Immature natural killer cell (primary cell): ENCODE measurements around the gene ZNF770. TPM values are rescaled to one million over a fixed set of nuclear protein-coding genes. Genes with fewer than 3 reads are reported as not detected.

ENCODE experiments used
- DNase-seq, 3 donors: peaks; one replicate each; pipeline ENCODE4 v3.0.0; 2022; ENCODE audit warnings: mixed read lengths in 1 of 3
- H3K27ac Mint-ChIP-seq, 6 donors: one replicate each; pipeline ENCODE4 v1.8.0; 2020; ENCODE audit warnings: mixed read lengths in 6 of 6, mild to moderate bottlenecking in 5 of 6, inconsistent platforms in 4 of 6, moderate library complexity in 3 of 6
- H3K27me3 Mint-ChIP-seq, 3 donors: one replicate each; pipeline ENCODE4 v1.8.0; 2020 to 2021; ENCODE audit warnings: low read depth in 3 of 3, mild to moderate bottlenecking in 3 of 3, mixed read lengths in 3 of 3, moderate library complexity in 3 of 3, inconsistent platforms in 1 of 3
- H3K36me3 Mint-ChIP-seq, 3 donors: one replicate each; pipeline ENCODE4 v1.8.0; 2020; ENCODE audit warnings: mixed read lengths in 3 of 3, inconsistent platforms in 2 of 3, mild to moderate bottlenecking in 2 of 3
- H3K4me1 Mint-ChIP-seq, 2 donors: one replicate each; pipeline ENCODE4 v1.8.0; 2020; ENCODE audit warnings: inconsistent platforms in 2 of 2, mild to moderate bottlenecking in 2 of 2, mixed read lengths in 2 of 2, moderate library complexity in 1 of 2
- H3K4me3 Mint-ChIP-seq, 5 donors: one replicate each; pipeline ENCODE4 v1.8.0; 2020; ENCODE audit warnings: mild to moderate bottlenecking in 5 of 5, mixed read lengths in 5 of 5, inconsistent platforms in 3 of 5, moderate library complexity in 3 of 5
- H3K9me3 Mint-ChIP-seq, 6 donors: one replicate each; pipeline ENCODE4 v1.8.0; 2020; ENCODE audit warnings: mild to moderate bottlenecking in 6 of 6, mixed read lengths in 6 of 6, inconsistent platforms in 4 of 6, moderate library complexity in 3 of 6
- polyA plus RNA-seq, 3 donors: library from polyadenylated mRNA; unstranded; fragments of 300-500 nt; fragmentation: Illumina TruSeq; gene quantifications; one replicate each; pipeline ENCODE4 v1.2.3, GENCODE V29; 2021

The ZNF770 gene
- polyA plus RNA-seq: 10 to 100 TPM; 38.8 to 59.7 (median 40.6) TPM

GRCh38 chr15:34988027-34988902 lies at the start of gene ZNF770:
ZNF770 (minus strand) TSS chr15:34988287; CDS start chr15:34983434, 4,853 bp downstream.
- Mint-ChIP-seq H3K9me3 (no peaks in the 10 kb centered on the region), H3K4me3 (peak within 1 kb of the TSS; percentile 94 to 99 (median 97)), H3K36me3 (no peaks in the 10 kb centered on the region), H3K27me3 (peaks cover 8 to 21% (median 13%) of the 10 kb centered on the region in 3 donors), H3K4me1 (peaks cover 40 to 51% of the 10 kb centered on the region in 2 donors), H3K27ac (peak within 1 kb of the TSS; percentile 97 to 99 (median 98))
- DNase-seq: peak; percentile 82 to 86 (median 84)

DNA sequence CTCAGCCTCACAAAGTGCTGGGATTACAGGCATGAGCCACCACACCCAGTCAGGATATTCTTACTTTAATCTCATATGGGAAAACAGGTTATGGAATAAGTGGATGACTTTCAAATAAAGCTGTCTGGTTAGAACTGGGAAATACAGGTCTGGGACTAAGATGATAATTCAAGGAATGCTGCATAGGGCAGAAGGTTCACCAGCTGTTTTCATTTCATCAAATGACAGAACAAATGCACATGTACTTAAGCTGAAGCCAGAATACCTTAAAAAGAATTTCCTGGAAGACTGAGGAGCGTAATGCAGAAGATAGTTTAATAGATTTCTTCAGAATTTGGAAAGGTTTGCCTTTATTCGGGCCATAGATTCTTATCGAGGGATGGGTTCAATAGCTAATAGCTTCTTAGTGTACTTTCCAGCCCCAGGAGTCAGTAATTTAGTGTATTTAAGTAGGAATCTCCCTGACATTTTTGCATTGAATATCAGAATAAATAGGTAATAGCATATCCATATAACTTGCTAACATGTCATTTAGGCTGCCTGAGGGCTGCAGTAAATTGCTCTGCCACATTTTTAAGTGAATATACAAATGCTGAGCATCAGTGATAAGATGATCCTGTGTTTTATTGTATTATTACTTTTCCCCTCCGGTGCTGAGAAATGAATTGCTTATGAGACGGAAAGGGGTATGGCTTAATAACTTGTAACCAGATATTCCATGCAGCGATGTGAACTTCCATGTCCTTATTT lies 40.3 kb upstream of the ZNF770 start:
- Mint-ChIP-seq H3K4me1 (no peaks in the 10 kb centered on the region), H3K9me3 (no peaks in the 10 kb centered on the region), H3K27me3 (peaks cover 0 to 6% (median 2%) of the 10 kb centered on the region in 3 donors), H3K4me3 (no peak overlapping the region), H3K27ac (no peak overlapping the region), H3K36me3 (no peaks in the 10 kb centered on the region)
- DNase-seq: no peak

DNA sequence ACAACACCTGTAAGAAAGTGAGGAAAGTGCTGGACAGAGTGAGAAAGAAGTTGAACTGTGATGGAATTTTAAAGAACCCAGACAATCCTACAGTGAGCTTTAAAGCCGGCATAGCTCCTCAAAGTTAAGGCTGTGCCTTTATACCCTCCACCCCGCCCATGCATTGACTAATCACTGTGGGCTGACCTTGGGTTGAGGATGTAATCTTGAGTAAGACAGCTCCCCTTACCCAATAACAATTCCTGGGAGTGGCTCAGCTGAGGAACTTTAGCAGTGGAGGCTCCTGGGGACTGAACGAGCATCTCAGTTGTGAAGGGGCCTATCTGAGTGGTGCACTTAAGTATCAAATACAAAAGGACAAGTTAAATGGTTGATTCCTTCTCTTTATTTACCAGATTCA lies 35.7 kb upstream of the ZNF770 start:
- no peaks in the 10 kb centered on the region for H3K4me1 Mint-ChIP-seq
- H3K36me3 Mint-ChIP-seq: no peaks in the 10 kb centered on the region
- H3K27me3 Mint-ChIP-seq: peaks cover 2 to 6% (median 4%) of the 10 kb centered on the region in 3 donors

DNA sequence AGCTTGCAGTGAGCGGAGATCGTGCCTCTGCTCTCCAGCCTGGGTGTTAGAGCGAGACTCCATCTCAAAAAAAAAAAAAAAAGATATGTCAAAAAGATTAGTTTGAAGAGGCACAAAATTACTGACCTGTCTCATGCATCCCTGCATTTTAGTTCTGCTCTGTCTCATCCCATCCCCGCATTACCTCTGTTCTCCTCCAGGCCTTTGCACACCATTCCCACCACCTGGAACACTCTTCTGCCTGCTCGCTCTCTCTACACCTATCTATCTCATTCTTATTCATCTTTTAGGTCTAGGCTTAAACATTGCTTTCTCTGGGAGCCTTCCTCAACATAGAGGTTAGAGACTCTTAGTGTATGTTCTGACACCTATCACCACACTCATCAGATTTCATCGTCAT lies 32.9 kb upstream of the ZNF770 start:
- Mint-ChIP-seq H3K27me3 (peaks cover 2 to 6% (median 4%) of the 10 kb centered on the region in 3 donors), H3K4me1 (no peaks in the 10 kb centered on the region), H3K36me3 (no peaks in the 10 kb centered on the region)

More for the DNA sequence above, 35.7 kb upstream of the ZNF770 start:
- no peaks in the 10 kb centered on the region for H3K9me3 Mint-ChIP-seq
- no peak overlapping the region for H3K27ac Mint-ChIP-seq
- H3K4me3 Mint-ChIP-seq: no peak overlapping the region
- no peak for DNase-seq

GRCh38 chr15:35019404-35020327 lies 31.6 kb upstream of the ZNF770 start:
- DNase-seq: no peak
- H3K27me3 Mint-ChIP-seq: peaks cover 1 to 2% (median 2%) of the 10 kb centered on the region in 3 donors
- H3K9me3 Mint-ChIP-seq: peaks cover 0 to 1% (median 0%) of the 10 kb centered on the region in 6 donors
- no peaks in the 10 kb centered on the region for H3K36me3 Mint-ChIP-seq
- no peak overlapping the region for H3K4me3 Mint-ChIP-seq
- H3K27ac Mint-ChIP-seq: no peak overlapping the region
- H3K4me1 Mint-ChIP-seq: no peaks in the 10 kb centered on the region

More for the DNA sequence above, 32.9 kb upstream of the ZNF770 start:
- H3K9me3 Mint-ChIP-seq: peaks cover 0 to 1% (median 0%) of the 10 kb centered on the region in 6 donors
- no peak for DNase-seq
- H3K4me3 Mint-ChIP-seq: no peak overlapping the region
- H3K27ac Mint-ChIP-seq: no peak overlapping the region

DNA sequence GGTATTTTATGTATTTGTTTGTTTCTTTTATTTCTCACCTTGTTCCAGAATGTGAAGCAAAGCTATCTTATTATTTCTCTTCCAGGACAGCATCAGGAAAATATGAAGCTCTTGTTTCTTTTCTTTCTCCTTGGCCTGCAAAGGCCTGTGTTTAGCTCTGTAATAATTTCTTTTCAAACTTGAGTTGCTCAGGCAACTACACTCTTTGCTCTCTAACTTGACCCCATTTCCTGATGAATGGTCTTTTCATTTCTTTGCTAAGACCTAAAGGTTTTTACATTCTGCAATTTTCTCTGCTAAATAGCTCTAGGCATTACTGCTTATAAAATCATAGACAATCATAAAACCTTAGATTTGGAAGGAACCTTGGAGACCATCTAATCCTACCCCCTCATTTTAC lies 26.2 kb upstream of the ZNF770 start:
- H3K36me3 Mint-ChIP-seq: no peaks in the 10 kb centered on the region
- H3K27me3 Mint-ChIP-seq: peaks cover 2 to 4% (median 3%) of the 10 kb centered on the region in 3 donors
- H3K27ac Mint-ChIP-seq: no peak overlapping the region
- no peak for DNase-seq
- H3K4me3 Mint-ChIP-seq: no peak overlapping the region
- peaks cover 0 to 1% (median 0%) of the 10 kb centered on the region in 6 donors for H3K9me3 Mint-ChIP-seq
- no peaks in the 10 kb centered on the region for H3K4me1 Mint-ChIP-seq

GRCh38 chr15:35013370-35013769 lies 25.3 kb upstream of the ZNF770 start:
- Mint-ChIP-seq H3K4me3 (no peak overlapping the region), H3K27me3 (peaks cover 2 to 4% (median 2%) of the 10 kb centered on the region in 3 donors), H3K4me1 (no peaks in the 10 kb centered on the region), H3K9me3 (peaks cover 0 to 1% (median 0%) of the 10 kb centered on the region in 6 donors), H3K36me3 (no peaks in the 10 kb centered on the region), H3K27ac (no peak overlapping the region)
- no peak for DNase-seq

DNA sequence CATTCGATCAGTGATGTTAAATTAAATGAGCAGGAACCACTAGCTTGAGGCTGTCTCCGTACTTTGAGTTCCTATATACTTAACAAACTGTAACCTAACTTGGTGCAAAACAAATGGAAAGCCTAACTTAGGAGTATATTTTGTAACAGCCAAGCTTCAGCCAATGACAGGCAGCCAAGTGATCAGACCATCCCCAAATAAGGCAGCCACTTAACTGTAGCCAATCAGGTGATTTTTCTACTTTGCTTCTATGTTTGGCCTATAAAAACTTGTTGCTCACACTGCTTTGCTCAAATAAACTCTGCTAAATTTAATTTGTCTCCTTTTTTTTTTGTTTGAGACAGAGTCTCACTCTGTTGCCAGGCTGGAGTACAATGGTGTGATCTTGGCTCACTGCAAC lies 19.3 kb upstream of the ZNF770 start:
- no peaks in the 10 kb centered on the region for H3K4me1 Mint-ChIP-seq
- H3K9me3 Mint-ChIP-seq: no peaks in the 10 kb centered on the region
- no peak for DNase-seq
- H3K36me3 Mint-ChIP-seq: no peaks in the 10 kb centered on the region
- no peak overlapping the region for H3K27ac Mint-ChIP-seq
- peaks cover 2 to 8% (median 7%) of the 10 kb centered on the region in 3 donors for H3K27me3 Mint-ChIP-seq
- no peak overlapping the region for H3K4me3 Mint-ChIP-seq

GRCh38 chr15:35005933-35006332 lies 17.8 kb upstream of the ZNF770 start:
- no peak overlapping the region for H3K27ac Mint-ChIP-seq
- no peaks in the 10 kb centered on the region for H3K36me3 Mint-ChIP-seq
- H3K9me3 Mint-ChIP-seq: no peaks in the 10 kb centered on the region

DNA sequence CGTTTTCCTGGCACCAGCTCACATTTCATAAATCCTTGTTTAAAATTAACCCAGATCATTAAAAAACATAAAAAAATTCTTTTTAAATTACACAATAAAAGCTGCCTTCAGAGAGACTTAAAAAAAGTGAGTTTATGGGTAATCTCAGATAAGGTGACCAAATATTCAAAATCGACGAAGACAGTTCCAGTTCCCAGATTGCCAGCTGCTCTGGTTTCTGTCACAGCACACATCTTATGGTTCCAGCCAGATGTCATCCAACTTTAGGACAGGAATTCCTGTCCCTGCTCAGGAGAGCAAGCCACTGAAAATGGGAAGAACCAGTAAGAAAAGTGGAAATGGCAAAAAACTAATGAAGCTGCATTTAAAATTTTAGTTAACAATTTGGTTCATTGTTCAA lies 15.8 kb upstream of the ZNF770 start:
- peaks cover 2 to 9% (median 5%) of the 10 kb centered on the region in 3 donors for H3K27me3 Mint-ChIP-seq
- no peaks in the 10 kb centered on the region for H3K9me3 Mint-ChIP-seq

More at GRCh38 chr15:35005933-35006332, 17.8 kb upstream of the ZNF770 start:
- Mint-ChIP-seq H3K4me1 (no peaks in the 10 kb centered on the region), H3K4me3 (no peak overlapping the region), H3K27me3 (peaks cover 0 to 7% (median 5%) of the 10 kb centered on the region in 3 donors)
- DNase-seq: no peak

GRCh38 chr15:35000511-35000910 lies 12.4 kb upstream of the ZNF770 start:
- H3K27ac Mint-ChIP-seq: no peak overlapping the region
- no peaks in the 10 kb centered on the region for H3K36me3 Mint-ChIP-seq
- no peak overlapping the region for H3K4me3 Mint-ChIP-seq

More for the DNA sequence above, 15.8 kb upstream of the ZNF770 start:
- no peak overlapping the region for H3K27ac Mint-ChIP-seq
- no peak overlapping the region for H3K4me3 Mint-ChIP-seq
- no peaks in the 10 kb centered on the region for H3K36me3 Mint-ChIP-seq
- no peak for DNase-seq
- H3K4me1 Mint-ChIP-seq: no peaks in the 10 kb centered on the region

DNA sequence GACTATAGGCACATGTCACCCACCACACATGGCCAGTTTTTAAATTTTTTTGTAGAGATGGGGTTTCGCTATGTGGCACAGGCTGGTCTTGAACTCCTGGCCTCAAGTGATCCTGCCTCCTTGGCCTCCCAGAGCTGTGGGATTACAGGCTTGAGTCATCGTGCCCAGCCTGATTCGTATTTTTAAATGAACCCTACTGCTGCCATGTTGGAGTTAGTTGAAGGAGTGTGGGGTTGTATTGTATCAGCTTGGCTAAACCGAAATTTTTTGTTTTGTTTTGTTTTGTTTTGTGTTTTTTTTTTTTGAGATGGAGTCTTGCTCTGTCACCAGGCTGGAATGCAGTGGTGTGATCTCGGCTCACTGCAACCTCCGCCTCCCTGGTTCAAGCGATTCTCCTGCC lies 11.8 kb upstream of the ZNF770 start:
- H3K36me3 Mint-ChIP-seq: no peaks in the 10 kb centered on the region
- no peak for DNase-seq
- no peaks in the 10 kb centered on the region for H3K4me1 Mint-ChIP-seq
- H3K4me3 Mint-ChIP-seq: no peak overlapping the region
- H3K9me3 Mint-ChIP-seq: no peaks in the 10 kb centered on the region
- no peak overlapping the region for H3K27ac Mint-ChIP-seq
- peaks cover 1 to 9% (median 5%) of the 10 kb centered on the region in 3 donors for H3K27me3 Mint-ChIP-seq

More at GRCh38 chr15:35000511-35000910, 12.4 kb upstream of the ZNF770 start:
- H3K4me1 Mint-ChIP-seq: no peaks in the 10 kb centered on the region
- no peaks in the 10 kb centered on the region for H3K9me3 Mint-ChIP-seq
- peaks cover 2 to 9% (median 2%) of the 10 kb centered on the region in 3 donors for H3K27me3 Mint-ChIP-seq
- DNase-seq: no peak

DNA sequence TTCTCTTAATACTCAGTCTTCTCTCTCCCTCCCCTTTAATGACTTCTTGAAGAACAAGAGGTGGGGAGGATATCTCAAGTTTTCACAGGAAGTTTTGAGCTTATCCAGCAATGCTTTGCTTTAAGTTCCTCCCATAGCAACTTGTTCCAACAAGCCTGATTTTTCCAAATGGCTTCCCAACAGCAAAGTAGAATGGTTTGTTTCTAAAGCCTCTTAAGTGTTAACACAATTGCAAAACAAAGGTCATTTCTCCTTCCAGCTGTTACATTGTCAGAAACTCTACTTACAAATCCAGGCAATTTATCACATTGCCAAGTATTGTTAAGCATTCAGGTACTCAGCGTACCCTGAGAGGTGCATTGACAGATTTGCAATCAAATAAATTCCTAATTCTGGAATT lies 6.8 kb upstream of the ZNF770 start:
- Mint-ChIP-seq H3K27ac (no peak overlapping the region), H3K27me3 (peaks cover 2 to 9% (median 5%) of the 10 kb centered on the region in 3 donors), H3K4me3 (no peak overlapping the region), H3K36me3 (no peaks in the 10 kb centered on the region), H3K9me3 (no peaks in the 10 kb centered on the region), H3K4me1 (no peaks in the 10 kb centered on the region)
- no peak for DNase-seq
